ENCODE data around the gene TEKT2.

The TEKT2 gene

GRCh38 chr1:36076979-36077573 lies 6.8 kb upstream of the TEKT2 start:
- Histone ChIP-seq H3K27me3 (ENCODE audit: control insufficient read depth in 1 of 2, insufficient read depth in 2 of 2, low read length in 2 of 2) (no peaks in the 10 kb centered on the region), H3K4me1 (ENCODE audit: control insufficient read depth, insufficient read depth, low read length) (no peaks in the 10 kb centered on the region), H3K9me3 (ENCODE audit: control insufficient read depth in 2 of 2, low read length in 2 of 2) (no peaks in the 10 kb centered on the region), H3K9ac (ENCODE audit: low read length in 2 of 2) (no peak overlapping the region), H3K4me3 (ENCODE audit: low read length in 2 of 2) (no peak overlapping the region), H3K27ac (ENCODE audit: low read length) (no peak overlapping the region), H3K36me3 (ENCODE audit: control insufficient read depth in 2 of 2, insufficient read depth in 2 of 2, low read length in 2 of 2) (no peaks in the 10 kb centered on the region)

- H3K36me3 ChIP-seq (ENCODE audit: control insufficient read depth in 2 of 2, insufficient read depth in 2 of 2, low read length in 2 of 2), result no peaks in the 10 kb centered on the region
- no peak overlapping the region for H3K27ac ChIP-seq (ENCODE audit: low read length)
- H3K9me3 ChIP-seq (ENCODE audit: control insufficient read depth in 2 of 2, low read length in 2 of 2), result no peaks in the 10 kb centered on the region
- H3K4me3 ChIP-seq (ENCODE audit: low read length in 2 of 2), result no peak overlapping the region
- H3K27me3 ChIP-seq (ENCODE audit: control insufficient read depth in 1 of 2, insufficient read depth in 2 of 2, low read length in 2 of 2), result peaks cover 7 to 10% of the 10 kb centered on the region in 2 donors
- peaks cover 15% of the 10 kb centered on the region for H3K4me1 ChIP-seq (ENCODE audit: control insufficient read depth, insufficient read depth, low read length)
- no peak overlapping the region for H3K9ac ChIP-seq (ENCODE audit: low read length in 2 of 2)
These were observed 3.7 kb upstream of the TEKT2 start for GRCh38 chr1:36080236-36080635.

DNA sequence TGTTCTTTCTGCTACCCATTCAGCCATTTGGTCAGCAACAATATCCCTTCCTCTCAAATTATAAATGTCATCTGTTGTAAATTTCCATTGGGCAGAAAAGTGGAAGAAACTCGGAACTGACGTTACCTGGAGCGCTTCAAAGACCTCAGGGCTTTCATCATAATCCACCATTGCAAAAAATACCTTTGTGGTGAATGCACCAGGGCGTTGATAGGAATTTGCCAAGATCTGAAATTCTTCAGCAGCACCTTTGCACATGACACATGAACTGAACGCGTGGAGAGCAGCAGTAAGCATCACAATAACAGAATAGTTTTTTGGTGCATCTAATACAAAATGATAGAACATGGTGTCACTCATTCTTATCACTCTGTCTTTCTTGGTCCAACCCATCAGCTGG lies 3.1 kb upstream of the TEKT2 start:
- no peaks in the 10 kb centered on the region for H3K36me3 ChIP-seq (ENCODE audit: control insufficient read depth in 2 of 2, insufficient read depth in 2 of 2, low read length in 2 of 2)
- no peak overlapping the region for H3K4me3 ChIP-seq (ENCODE audit: low read length in 2 of 2)
- no peak overlapping the region for H3K9ac ChIP-seq (ENCODE audit: low read length in 2 of 2)
- H3K4me1 ChIP-seq (ENCODE audit: control insufficient read depth, insufficient read depth, low read length), result peaks cover 15% of the 10 kb centered on the region
- H3K9me3 ChIP-seq (ENCODE audit: control insufficient read depth in 2 of 2, low read length in 2 of 2), result no peaks in the 10 kb centered on the region
- no peak overlapping the region for H3K27ac ChIP-seq (ENCODE audit: low read length)
- H3K27me3 ChIP-seq (ENCODE audit: control insufficient read depth in 1 of 2, insufficient read depth in 2 of 2, low read length in 2 of 2), result peaks cover 7 to 13% of the 10 kb centered on the region in 2 donors

GRCh38 chr1:36081926-36082485 lies 1.9 kb upstream of the TEKT2 start:
- no peak overlapping the region for H3K4me3 ChIP-seq (ENCODE audit: low read length in 2 of 2)
- peaks cover 17% of the 10 kb centered on the region for H3K4me1 ChIP-seq (ENCODE audit: control insufficient read depth, insufficient read depth, low read length)
- peaks cover 11 to 17% of the 10 kb centered on the region in 2 donors for H3K27me3 ChIP-seq (ENCODE audit: control insufficient read depth in 1 of 2, insufficient read depth in 2 of 2, low read length in 2 of 2)
- H3K9me3 ChIP-seq (ENCODE audit: control insufficient read depth in 2 of 2, low read length in 2 of 2), result no peaks in the 10 kb centered on the region
- H3K9ac ChIP-seq (ENCODE audit: low read length in 2 of 2), result no peak overlapping the region
- no peak overlapping the region for H3K27ac ChIP-seq (ENCODE audit: low read length)
- H3K36me3 ChIP-seq (ENCODE audit: control insufficient read depth in 2 of 2, insufficient read depth in 2 of 2, low read length in 2 of 2), result no peaks in the 10 kb centered on the region

DNA sequence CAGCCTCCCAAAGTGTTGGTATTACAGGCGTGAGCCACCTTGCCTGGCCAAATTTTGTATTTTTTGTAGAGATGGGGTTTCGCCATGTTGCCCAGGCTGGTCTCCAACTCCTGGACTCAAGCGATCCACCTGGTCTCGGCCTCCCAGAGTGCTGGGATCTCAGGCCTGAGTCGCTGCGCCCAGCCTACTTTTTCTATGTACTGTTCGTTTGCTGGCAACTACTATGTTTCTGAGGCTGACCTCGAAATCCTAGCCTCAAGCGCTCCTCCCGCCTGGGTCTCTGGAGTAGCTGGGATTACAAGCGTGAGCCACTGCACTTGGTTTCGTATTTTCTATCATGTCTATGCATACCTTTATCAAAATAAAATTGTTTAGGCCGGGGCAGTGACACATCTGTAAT lies 675 bp upstream of the TEKT2 start:
- Histone ChIP-seq H3K9ac (ENCODE audit: low read length in 2 of 2) (no peak overlapping the region), H3K9me3 (ENCODE audit: control insufficient read depth in 2 of 2, low read length in 2 of 2) (no peaks in the 10 kb centered on the region), H3K4me1 (ENCODE audit: control insufficient read depth, insufficient read depth, low read length) (peaks cover 20% of the 10 kb centered on the region), H3K4me3 (ENCODE audit: low read length in 2 of 2) (no peak overlapping the region), H3K27ac (ENCODE audit: low read length) (no peak overlapping the region), H3K27me3 (ENCODE audit: control insufficient read depth in 1 of 2, insufficient read depth in 2 of 2, low read length in 2 of 2) (peaks cover 11 to 17% of the 10 kb centered on the region in 2 donors), H3K36me3 (ENCODE audit: control insufficient read depth in 2 of 2, insufficient read depth in 2 of 2, low read length in 2 of 2) (no peaks in the 10 kb centered on the region)

DNA sequence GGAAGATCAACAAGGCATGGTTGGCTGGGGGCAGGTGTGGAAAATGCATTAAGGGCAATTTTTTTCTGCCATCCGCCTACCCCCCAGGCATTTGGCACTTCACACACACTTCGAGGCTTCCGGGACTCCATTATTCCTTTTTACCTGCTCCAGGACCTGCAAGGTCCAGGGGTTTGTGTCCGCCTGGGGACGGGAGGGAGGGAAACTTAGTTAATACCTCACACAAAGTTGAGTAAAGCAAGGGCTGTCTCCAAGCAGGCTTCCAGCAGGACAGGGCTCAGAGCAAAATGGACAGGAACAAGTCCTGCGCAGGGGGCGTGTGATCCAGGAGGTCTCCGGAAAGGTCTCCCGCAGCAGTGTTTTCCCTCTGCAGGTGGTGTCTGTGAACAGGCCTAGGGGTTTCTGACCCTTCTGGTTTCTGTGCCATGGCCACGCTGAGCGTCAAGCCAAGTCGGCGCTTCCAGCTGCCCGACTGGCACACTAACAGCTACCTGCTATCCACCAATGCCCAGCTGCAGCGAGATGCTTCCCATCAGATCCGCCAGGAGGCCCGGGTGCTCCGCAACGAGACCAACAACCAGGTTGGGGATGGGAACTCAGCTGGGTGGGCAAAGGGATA lies 712 bp downstream of the TEKT2 start:
- Histone ChIP-seq H3K4me3 (ENCODE audit: low read length in 2 of 2) (peak overlapping the region; percentile 53 to 67), H3K4me1 (ENCODE audit: control insufficient read depth, insufficient read depth, low read length) (peaks cover 29% of the 10 kb centered on the region), H3K36me3 (ENCODE audit: control insufficient read depth in 2 of 2, insufficient read depth in 2 of 2, low read length in 2 of 2) (no peaks in the 10 kb centered on the region), H3K27ac (ENCODE audit: low read length) (no peak overlapping the region), H3K27me3 (ENCODE audit: control insufficient read depth in 1 of 2, insufficient read depth in 2 of 2, low read length in 2 of 2) (peaks cover 11 to 17% of the 10 kb centered on the region in 2 donors), H3K9me3 (ENCODE audit: control insufficient read depth in 2 of 2, low read length in 2 of 2) (no peaks in the 10 kb centered on the region), H3K9ac (ENCODE audit: low read length in 2 of 2) (peak overlapping the region in 1 of 2 donors; percentile 42)

- Histone ChIP-seq H3K27ac (ENCODE audit: low read length) (no peak overlapping the region), H3K4me1 (ENCODE audit: control insufficient read depth, insufficient read depth, low read length) (peaks cover 32% of the 10 kb centered on the region), H3K27me3 (ENCODE audit: control insufficient read depth in 1 of 2, insufficient read depth in 2 of 2, low read length in 2 of 2) (peaks cover 11 to 17% of the 10 kb centered on the region in 2 donors), H3K4me3 (ENCODE audit: low read length in 2 of 2) (no peak overlapping the region), H3K9ac (ENCODE audit: low read length in 2 of 2) (no peak overlapping the region), H3K36me3 (ENCODE audit: control insufficient read depth in 2 of 2, insufficient read depth in 2 of 2, low read length in 2 of 2) (no peaks in the 10 kb centered on the region), H3K9me3 (ENCODE audit: control insufficient read depth in 2 of 2, low read length in 2 of 2) (no peaks in the 10 kb centered on the region)
These were observed 1.2 kb downstream of the TEKT2 start for GRCh38 chr1:36085126-36085525.

DNA sequence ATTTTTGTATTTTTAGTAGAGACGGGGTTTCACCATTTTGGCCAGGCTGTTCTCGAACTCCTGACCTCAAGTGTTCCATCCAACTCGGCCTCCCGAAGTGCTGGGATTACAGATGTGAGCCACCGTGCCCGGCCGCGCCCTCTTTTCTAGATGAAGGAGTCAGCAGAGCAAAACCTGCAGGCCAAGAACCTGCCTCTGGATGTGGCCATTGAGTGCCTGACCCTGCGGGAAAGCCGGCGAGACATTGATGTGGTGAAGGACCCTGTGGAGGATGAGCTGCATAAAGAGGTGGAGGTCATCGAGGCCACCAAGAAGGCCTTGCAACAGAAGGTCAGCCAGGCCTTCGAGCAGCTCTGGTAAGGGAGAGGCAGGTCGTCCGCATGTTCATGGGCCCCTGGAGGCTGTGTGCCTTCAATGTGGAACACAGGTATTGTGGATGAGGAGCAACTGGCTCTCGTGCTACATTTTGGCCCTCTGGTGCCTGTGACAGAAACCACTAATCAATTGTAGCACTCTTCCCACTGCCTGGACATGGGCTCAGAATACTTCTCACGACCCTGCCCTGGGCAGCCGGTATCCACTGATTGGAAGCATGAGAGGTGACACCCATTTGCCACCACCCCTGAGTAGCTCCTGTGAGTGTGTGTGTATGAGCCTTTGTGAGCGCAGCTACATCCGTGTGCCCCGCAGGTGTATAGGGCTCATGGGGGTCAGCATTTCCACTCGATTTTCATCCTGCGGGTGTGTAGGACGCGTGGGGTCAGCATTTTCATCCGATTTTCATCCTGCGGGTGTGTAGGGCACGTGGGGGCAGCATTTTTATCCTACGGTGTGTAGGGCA lies 2.0 kb downstream of the TEKT2 start:
- Histone ChIP-seq H3K4me1 (ENCODE audit: control insufficient read depth, insufficient read depth, low read length) (peaks cover 37% of the 10 kb centered on the region), H3K9ac (ENCODE audit: low read length in 2 of 2) (no peak overlapping the region), H3K27ac (ENCODE audit: low read length) (no peak overlapping the region), H3K4me3 (ENCODE audit: low read length in 2 of 2) (no peak overlapping the region), H3K9me3 (ENCODE audit: control insufficient read depth in 2 of 2, low read length in 2 of 2) (no peaks in the 10 kb centered on the region), H3K27me3 (ENCODE audit: control insufficient read depth in 1 of 2, insufficient read depth in 2 of 2, low read length in 2 of 2) (peaks cover 11 to 17% of the 10 kb centered on the region in 2 donors), H3K36me3 (ENCODE audit: control insufficient read depth in 2 of 2, insufficient read depth in 2 of 2, low read length in 2 of 2) (no peaks in the 10 kb centered on the region)

GRCh38 chr1:36086529-36087232 lies 2.8 kb downstream of the TEKT2 start:
- no peaks in the 10 kb centered on the region for H3K9me3 ChIP-seq (ENCODE audit: control insufficient read depth in 2 of 2, low read length in 2 of 2)
- H3K4me1 ChIP-seq (ENCODE audit: control insufficient read depth, insufficient read depth, low read length), result peaks cover 37% of the 10 kb centered on the region
- peaks cover 11 to 17% of the 10 kb centered on the region in 2 donors for H3K27me3 ChIP-seq (ENCODE audit: control insufficient read depth in 1 of 2, insufficient read depth in 2 of 2, low read length in 2 of 2)
- H3K27ac ChIP-seq (ENCODE audit: low read length), result no peak overlapping the region
- no peak overlapping the region for H3K4me3 ChIP-seq (ENCODE audit: low read length in 2 of 2)
- H3K36me3 ChIP-seq (ENCODE audit: control insufficient read depth in 2 of 2, insufficient read depth in 2 of 2, low read length in 2 of 2), result peaks cover 4 to 6% of the 10 kb centered on the region in 2 donors
- H3K9ac ChIP-seq (ENCODE audit: low read length in 2 of 2), result no peak overlapping the region
